ENCODE results near the gene CCDC93.

CCDC93 gene

GRCh38 chr2:118046634-118047210 is 32.9 kb upstream of the CCDC93 start:
- TF ChIP-seq CTCF (IDR thresholded peaks at IDR 0.05; ENCODE audit: borderline replicate concordance, insufficient read depth, low read depth, low read length): peak; percentile 39; the same call in 1 of the 2 replicates
- no peak overlapping the region for H3K4me3 ChIP-seq (ENCODE audit: low read depth, low read length)

GRCh38 chr2:118045286-118045685 is 31.4 kb upstream of the CCDC93 start:
- H3K4me3 ChIP-seq (ENCODE audit: low read depth, low read length): no peak overlapping the region
- no peak for TF ChIP-seq CTCF (IDR thresholded peaks at IDR 0.05; ENCODE audit: borderline replicate concordance, insufficient read depth, low read depth, low read length)

- H3K4me3 ChIP-seq (ENCODE audit: low read depth, low read length): no peak overlapping the region
- no peak for TF ChIP-seq CTCF (IDR thresholded peaks at IDR 0.05; ENCODE audit: borderline replicate concordance, insufficient read depth, low read depth, low read length)
Observed at GRCh38 chr2:118044854-118045253, 31.0 kb upstream of the CCDC93 start.

- no peak for TF ChIP-seq CTCF (IDR thresholded peaks at IDR 0.05; ENCODE audit: borderline replicate concordance, insufficient read depth, low read depth, low read length)
- H3K4me3 ChIP-seq (ENCODE audit: low read depth, low read length): no peak overlapping the region
Observed at GRCh38 chr2:118044103-118044716, 30.3 kb upstream of the CCDC93 start.

GRCh38 chr2:118040891-118041290 is 27.0 kb upstream of the CCDC93 start:
- H3K4me3 ChIP-seq (ENCODE audit: low read depth, low read length): no peak overlapping the region
- no peak for TF ChIP-seq CTCF (IDR thresholded peaks at IDR 0.05; ENCODE audit: borderline replicate concordance, insufficient read depth, low read depth, low read length)

- H3K4me3 ChIP-seq (ENCODE audit: low read depth, low read length): no peak overlapping the region
- peak; percentile 75 for TF ChIP-seq CTCF (IDR thresholded peaks at IDR 0.05; ENCODE audit: borderline replicate concordance, insufficient read depth, low read depth, low read length)
Observed at GRCh38 chr2:118032169-118033013, 18.5 kb upstream of the CCDC93 start.

All from GM12875 (cell line).